NCI-H187 treated with DMSO at 0.1 percent for 48 hours (cell line): Measurements from ENCODE around the gene CTSE.
"Not testable (repeated sequence)": the region's sequence is repeated elsewhere in the genome, so short reads cannot be mapped to it uniquely, and the experiment has no call there.

Experiments
- DNase-seq: peaks from one replicate; lab custom pipeline; 2025; lab: John Stamatoyannopoulos, UW

The CTSE gene

GRCh38 chr1:206014601-206015000 lies 9.1 kb downstream of the CTSE start:
- no peak for DNase-seq

DNA sequence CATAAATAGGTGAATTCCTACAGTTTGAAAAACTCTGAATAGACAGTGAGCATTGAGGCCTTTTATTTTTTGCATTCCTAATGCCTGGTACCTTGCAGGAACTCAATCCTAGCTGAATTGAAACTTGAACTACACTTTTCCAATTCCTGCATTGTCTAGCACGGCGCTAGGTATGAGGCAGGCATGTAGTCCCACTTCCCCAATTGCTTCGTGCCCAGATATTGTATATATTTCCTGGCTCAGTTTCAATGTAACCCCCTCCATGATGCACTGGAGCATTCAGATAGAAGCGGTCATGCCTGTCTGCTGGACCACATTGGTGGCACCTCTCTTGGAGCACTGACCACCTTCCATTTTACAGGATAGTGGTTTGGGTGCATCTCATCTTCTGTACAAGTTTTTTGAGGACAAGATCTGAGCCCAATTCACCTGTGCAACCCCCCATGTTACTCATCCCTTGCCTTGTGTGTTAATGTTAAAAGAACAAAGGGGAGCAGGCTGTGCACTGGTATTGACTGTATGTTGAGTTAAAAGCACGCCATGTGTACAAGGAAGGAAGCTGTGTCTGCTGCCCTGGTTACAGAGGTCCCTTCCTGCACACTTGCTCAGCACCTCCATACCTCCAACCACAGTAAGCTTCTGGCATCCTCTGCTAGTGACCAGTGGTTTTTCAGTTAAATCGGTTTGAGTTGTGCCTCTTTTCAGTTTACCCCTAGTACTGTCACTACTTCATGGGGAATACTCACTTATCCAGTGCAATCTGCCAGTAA lies 10.5 kb downstream of the CTSE start:
- DNase-seq, result no peak

GRCh38 chr1:206012086-206012859 lies 11.4 kb downstream of the CTSE start:
- no peak for DNase-seq

- no peak for DNase-seq
Measured at GRCh38 chr1:206011057-206011456, 12.6 kb downstream of the CTSE start.

GRCh38 chr1:206010060-206010459 lies 13.6 kb downstream of the CTSE start:
- DNase-seq, result no peak

- DNase-seq, result no peak
Measured at GRCh38 chr1:206006946-206007345, 16.7 kb downstream of the CTSE start.

DNA sequence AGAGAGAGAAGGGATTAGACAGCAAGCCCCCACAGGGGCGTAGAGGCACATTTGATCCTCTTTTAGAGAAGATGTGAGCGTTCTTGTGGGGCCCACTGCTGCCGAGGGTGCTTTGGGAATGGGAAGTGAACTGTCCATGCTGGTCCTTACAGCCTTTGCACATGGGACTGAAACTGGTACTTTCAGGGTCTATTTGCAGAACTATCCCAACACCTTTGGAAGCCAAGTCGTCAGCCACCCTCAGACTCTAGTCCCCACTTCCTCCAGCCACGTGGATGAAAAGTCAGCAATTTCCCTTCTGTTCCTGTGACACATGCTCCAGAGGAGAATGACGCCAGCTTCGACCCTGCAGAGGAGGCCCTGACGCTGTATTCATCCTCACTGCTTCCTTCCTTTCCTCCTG lies 17.9 kb downstream of the CTSE start:
- no peak for DNase-seq

DNA sequence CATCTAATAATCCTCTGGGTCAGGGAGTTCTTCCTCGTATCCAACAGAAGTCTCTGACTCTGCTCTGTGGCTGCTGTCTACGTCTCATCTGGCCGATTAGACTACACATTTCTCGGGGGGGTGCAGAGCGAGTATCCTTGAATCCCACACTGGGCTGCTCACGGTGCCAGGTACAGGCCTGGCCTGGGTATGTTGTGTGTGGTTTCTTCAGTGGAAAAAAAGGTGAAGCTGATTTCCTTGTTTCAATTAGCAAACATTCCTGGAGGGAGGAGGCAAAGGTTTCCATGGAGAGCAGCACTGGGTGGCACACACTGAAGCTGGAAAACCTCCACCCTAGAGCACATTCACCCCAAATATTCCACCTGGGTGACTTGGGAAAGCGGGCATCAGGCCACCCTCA lies 18.5 kb downstream of the CTSE start:
- DNase-seq, result no peak

DNA sequence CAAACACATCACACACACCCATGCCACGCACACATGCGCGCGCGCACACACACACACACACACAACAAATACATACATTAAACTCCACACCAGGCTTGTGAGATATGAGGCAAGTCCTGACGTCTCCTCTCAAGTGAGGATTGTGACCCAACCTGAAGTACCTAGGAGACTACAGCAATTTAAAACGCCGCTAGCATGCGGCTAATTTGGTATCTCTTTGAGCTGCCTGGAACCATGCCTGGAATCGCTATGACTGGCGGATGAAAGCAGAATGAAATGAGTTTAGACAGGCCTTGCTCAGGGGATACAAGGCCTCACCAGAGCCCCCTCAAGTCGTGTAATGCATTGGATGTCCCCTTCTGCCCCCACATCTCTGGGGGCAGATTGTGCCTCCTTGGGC lies 18.9 kb downstream of the CTSE start:
- no peak for DNase-seq

DNA sequence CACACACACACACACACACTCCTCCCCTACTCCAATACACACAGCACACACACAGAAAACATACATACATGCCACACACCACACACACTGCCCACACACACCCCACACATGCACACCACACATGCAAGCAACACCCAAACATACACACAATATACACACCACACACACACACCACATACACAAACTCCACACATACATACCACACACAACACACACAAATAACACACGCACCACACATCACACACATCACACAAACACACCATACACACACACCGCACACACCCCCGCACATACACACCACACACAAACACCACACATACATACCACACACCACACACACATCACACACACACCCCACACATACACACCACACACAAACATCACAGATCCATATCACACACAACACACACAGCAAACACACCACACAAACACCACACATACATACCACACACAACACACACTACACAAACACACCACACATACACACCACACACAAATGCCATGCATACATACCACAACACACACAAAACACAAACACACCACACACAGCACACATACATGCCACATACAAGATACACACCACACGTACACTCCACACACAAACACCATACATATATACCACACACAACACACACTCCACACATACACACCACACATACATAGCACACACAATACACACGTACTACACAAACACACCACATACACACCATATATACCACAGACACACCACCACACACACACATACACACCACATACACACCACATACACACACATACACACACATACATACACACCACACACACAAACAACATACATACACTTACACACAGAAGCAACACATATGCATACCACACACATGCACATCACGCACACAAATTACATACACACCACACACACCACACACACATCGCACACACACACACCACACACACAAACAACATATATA lies 19.6 kb downstream of the CTSE start:
- DNase-seq, result no peak

DNA sequence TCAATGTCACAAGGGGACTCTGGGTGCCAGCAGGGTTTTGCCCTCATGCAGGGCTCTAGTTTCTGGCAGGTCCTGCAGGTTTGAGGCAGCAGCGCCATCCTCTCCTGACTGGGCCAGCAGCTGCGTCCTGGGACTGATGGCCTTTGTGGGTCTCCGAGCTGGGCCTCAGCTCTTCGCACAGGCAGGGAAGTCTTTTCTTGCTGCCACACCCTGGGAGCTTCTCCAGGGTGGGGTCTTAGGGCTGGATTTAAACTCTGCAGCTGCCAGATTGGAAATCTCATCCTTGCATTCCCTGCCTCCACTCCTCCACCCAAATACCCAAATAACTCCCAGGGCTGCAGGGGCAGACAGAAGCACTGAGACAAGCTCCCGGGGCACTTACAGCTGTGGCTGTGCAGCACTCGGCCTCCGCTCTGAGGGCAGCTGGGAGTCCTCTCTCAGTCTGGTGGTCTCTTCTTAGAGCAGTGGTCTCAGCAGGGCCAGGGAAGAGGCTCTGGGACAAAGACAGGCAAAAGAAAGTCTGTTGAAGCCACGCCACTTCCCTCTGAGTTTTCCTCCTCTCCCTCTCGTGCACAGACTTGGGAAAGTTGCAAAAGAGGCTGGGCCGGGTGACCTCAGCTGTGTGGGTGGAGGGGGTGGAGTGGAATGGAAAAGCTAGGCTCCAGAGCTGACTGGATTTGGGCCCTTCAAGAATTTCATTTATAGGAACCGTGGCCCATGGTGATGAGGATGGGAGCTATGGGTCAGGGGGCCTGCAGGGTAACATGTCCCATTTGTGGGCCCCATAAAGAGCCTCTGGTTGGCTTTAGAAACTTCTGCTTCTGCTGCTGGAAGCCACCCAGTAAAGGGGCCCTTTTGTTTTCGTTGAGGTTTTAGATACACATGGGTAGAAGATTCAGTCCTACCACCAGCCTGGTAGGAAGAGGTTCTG lies 20.6 kb downstream of the CTSE start, which contains the start of gene RAB7B:
RAB7B (minus strand) TSS at position 525 of the 931 bp plus-strand sequence. CDS start 9,260 bp downstream, outside the sequence.
- no peak for DNase-seq

DNA sequence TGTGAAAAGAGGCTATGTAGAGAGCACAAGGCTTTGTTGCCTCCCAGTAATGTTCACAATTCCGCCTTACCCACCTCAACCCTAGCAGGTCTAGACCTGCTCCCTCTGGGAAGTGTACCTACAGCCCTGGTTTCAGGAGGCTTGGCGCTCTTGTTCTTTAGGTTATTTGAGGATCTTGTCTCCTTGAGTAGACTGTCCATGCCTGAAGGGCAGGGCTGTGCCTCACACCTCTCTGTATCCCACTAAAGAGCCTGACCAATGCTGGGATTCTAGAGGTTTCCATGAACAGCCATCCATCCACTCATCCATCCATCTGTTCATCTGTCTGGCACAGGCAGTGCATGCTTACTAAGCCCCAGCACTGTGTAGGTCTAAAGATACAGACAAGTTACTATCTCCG lies 21.5 kb downstream of the CTSE start:
- DNase-seq, result no peak

GRCh38 chr1:206001476-206001888 lies 22.2 kb downstream of the CTSE start:
- DNase-seq, result no peak

DNA sequence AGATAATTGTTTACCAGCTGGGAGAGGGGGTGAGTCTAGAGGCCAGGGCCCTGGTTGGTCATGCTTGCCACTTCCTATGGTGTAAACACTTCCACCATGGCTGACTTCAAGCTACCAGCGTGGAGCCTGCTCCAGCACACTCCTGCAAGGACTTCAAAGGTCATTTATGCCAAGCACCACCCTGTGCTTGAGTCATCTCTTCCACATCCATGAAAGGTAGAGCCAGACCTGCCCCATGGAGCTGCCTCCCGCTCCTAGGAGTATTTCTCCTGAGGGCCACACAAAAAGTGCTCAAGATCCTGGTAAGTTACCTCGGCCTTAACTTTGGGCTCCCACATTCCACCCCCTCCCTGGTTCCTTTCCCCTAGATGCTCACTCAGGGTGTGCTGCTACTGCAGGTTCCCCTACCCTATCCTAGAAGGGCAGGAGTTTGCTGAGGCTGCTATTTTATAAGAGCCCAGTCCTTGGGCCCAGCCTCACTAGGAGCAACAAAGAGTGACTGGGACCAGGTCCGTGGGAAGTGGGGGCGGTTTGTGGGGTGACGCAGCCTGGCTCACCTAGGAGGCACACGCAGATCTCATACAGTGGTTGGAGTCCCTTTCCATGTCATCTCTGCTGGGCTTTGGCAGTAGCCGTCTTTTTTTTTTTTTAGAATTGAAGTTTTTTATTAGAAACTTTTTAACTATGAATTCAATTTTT lies 22.9 kb downstream of the CTSE start:
- DNase-seq, result no peak

DNA sequence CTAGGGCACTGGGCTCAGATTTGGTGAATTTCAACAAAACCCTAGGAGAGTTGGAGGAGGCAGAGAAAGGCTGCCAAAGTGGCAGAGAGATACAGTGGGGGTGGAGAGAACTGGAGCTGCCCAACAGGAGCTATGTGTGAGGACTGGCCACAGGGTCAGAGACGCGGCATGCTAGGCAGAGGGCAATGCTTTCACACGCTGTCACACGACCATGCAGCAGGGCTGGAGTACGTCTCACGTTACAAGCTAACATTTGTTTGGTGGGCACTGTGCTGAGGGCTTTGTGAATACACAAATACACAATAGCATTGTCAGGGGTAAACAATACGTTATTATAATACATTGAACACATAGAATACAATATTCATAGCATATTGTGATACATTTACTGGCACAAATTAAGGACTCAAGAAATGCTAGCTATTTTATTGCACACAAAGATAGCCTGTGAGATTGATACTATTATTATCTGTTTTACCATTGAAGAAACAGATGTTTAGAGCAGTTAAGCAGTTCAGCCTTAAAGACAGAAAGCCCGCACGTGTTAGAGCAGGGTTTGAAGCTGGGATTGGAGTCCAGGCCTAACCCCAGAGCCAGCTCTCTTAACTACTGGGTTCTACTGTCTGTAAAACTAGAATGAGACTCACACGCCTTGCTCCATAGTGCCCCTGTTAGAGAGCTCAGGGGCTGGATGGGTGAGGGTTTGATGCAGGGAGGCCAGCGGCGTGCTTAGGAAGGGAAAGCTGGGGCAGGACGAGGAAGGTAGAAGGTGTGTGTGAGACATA lies 25.0 kb downstream of the CTSE start:
- DNase-seq, result no peak

DNA sequence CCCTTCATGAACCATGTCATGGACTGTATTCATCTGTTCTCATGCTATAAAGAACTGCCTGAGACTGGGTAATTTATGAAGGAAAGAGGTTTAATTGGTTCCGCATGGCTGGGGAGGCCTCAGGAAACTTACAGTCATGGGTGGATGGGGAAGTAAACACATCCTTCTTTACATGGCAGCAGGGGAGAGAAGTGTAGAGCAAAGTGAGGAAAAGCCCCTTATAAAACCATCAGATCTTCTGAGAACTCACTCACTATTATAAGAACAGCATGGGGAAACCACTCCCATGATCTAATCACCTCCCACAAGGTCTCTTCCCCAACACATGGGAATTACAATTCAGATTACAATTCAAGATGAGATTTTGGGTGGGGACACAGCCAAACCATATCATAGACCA lies 27.1 kb downstream of the CTSE start:
- not testable (repeated sequence) for DNase-seq

- DNase-seq, result no peak
Measured at GRCh38 chr1:205994346-205994745, 29.3 kb downstream of the CTSE start.

DNA sequence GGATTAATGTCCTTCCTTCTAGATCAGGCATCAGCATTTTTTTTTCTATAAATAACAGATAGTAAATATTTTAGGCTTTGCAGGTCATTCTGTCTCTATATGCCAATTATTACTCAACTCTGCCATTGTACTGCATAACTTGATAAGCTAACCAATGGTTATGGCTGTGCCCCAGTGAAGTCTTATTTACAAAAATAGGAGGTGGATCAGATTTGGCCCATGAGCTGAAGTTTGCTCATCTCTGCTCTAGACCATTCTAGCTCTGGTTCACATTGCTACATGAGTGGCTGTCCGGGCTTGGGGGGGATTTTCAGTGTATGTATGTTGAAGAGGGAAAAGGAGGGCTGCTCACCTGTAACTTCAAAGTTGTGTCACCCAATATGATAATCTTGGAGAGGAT lies 30.6 kb downstream of the CTSE start:
- no peak for DNase-seq

- no peak for DNase-seq
Measured at GRCh38 chr1:205992218-205992882, 31.3 kb downstream of the CTSE start.
